NCI-H2171 treated with DMSO at 0.1 percent for 48 hours (cell line): ENCODE measurements around the gene MGMT.
A peak's percentile ranks its signal among the peaks of the same experiment; 100 is the strongest.

Experiments used
- DNase-seq: peaks from one replicate; lab custom pipeline; 2025; lab: John Stamatoyannopoulos, UW

The MGMT gene

GRCh38 chr10:129495256-129495655 lies 28.2 kb downstream of the MGMT start:
- DNase-seq, result no peak

DNA sequence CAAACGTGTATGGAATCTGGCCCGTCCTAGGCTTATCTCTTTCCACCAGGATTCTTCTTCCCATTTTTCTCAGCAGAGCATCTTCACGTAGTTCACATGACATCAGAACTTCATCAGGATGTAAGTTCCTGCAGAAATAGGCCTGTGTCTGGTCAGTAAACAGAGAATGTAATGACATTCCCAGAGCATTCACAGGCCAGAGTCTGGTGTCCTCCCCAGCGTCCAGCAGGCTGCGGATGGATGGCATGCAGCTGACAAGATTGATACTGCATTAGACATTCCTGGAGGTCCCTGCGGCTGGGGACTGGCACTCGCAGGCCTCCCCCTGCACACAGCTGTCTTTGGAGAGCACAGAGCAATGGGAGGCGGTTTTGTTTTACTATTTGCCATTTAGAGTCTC lies 28.7 kb downstream of the MGMT start:
- no peak for DNase-seq

GRCh38 chr10:129497013-129497412 lies 30.0 kb downstream of the MGMT start:
- no peak for DNase-seq

DNA sequence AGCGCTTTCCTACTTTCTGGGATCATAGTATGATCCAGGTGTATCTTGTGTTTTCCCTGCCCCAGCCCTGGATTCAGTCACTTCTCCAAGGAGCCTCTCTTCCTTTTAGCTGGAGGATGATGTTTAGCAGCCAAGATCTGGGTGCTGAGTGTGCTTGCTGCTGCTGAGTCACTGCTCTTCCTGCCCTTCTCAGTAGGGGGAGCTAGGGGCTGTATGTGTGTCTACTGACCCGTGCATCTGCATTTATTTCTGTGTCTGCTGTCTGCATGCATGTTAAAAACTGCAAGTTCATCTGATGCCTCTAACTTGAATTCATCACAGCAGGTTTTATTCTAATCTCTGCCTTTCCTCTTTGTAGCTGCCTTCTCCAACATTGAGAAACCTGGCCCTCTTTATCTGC lies 31.6 kb downstream of the MGMT start:
- no peak for DNase-seq

- DNase-seq, result no peak
These were observed 33.7 kb downstream of the MGMT start for GRCh38 chr10:129500617-129501339.

GRCh38 chr10:129501652-129502436 lies 34.8 kb downstream of the MGMT start:
- peak; percentile 19 for DNase-seq

- DNase-seq, result no peak
These were observed 35.4 kb downstream of the MGMT start for GRCh38 chr10:129502448-129502847.

- no peak for DNase-seq
These were observed 38.5 kb downstream of the MGMT start for GRCh38 chr10:129505500-129506075.

GRCh38 chr10:129506101-129506797 lies 39.2 kb downstream of the MGMT start:
- DNase-seq, result no peak

GRCh38 chr10:129507216-129507889 lies 40.3 kb downstream of the MGMT start:
- no peak for DNase-seq

DNA sequence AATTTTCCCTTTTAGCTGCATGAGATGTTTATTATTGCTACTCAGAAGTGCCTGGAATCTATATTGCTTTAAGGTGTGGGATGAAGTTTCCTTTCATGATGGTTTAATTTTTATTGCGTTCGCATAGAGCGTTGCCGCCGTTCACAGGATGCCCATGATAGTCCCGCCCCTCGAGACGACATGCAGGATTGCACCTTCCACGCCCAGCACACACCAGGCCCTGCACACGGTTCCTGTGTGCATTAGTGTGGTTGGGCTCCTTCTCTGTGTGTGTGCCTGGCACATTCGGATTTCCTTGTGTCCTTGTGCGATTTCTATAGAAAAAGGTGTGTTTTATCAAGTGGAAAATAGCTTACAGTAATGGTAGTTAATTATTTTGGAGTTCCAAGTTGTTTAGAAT lies 42.1 kb downstream of the MGMT start:
- DNase-seq, result no peak

- no peak for DNase-seq
These were observed 42.8 kb downstream of the MGMT start for GRCh38 chr10:129509835-129510234.

DNA sequence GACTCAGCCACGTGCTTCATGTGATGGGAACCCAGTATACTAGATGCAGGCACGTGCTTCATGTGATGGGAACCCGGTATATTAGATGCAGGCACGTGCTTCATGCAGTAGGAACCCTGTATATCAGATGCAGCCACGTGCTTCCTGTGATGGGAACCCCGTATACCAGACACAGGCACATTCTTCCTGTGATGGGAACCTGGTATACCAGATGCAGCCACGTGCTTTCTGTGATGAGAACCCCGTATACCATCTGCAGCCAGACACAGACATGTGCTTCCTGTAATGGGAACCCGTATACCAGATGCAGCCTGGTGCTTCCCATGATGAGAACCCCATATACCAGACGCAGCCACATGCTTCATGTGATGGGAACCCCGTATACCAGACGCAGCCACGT lies 44.0 kb downstream of the MGMT start:
- DNase-seq, result no peak

DNA sequence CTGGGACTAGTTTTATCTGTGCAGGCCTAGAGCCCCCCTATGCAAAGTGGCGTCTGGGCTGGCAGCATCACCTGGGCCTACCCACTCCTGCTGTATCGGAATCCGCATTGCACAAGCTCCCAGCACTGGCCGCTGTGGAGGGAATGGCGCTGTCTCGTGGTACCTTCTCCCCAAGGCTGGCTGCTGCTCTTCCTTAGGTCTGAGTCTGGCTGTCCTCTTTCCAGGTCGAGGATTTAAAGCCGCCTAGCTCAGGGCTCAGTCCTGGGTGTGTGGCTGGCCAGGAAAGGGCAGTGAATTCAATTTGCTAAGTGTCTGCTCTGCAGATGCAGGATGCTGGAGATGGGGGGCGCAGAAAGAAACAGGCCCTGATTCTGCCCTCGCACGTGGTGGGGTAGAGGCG lies 44.7 kb downstream of the MGMT start:
- no peak for DNase-seq

DNA sequence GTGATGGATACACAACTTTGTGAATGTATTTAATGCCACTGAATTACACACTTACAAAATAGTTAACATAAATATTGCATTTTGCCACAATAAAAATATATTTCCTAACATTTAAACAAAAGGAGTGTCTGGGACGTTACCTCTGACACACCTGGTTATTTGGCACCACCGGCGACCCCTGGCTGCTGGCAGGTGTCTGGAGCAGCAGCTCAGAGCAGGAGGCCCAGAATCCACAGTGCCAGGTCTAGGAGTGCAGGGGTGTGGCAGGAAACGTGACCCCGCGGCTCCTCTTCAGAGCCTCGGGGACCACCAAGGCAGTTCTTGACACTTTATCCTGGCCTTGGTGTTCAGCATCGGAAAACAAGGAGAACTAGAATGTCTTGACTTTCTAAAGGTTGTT lies 46.3 kb downstream of the MGMT start:
- no peak for DNase-seq

GRCh38 chr10:129514568-129515451 lies 47.8 kb downstream of the MGMT start:
- no peak for DNase-seq

DNA sequence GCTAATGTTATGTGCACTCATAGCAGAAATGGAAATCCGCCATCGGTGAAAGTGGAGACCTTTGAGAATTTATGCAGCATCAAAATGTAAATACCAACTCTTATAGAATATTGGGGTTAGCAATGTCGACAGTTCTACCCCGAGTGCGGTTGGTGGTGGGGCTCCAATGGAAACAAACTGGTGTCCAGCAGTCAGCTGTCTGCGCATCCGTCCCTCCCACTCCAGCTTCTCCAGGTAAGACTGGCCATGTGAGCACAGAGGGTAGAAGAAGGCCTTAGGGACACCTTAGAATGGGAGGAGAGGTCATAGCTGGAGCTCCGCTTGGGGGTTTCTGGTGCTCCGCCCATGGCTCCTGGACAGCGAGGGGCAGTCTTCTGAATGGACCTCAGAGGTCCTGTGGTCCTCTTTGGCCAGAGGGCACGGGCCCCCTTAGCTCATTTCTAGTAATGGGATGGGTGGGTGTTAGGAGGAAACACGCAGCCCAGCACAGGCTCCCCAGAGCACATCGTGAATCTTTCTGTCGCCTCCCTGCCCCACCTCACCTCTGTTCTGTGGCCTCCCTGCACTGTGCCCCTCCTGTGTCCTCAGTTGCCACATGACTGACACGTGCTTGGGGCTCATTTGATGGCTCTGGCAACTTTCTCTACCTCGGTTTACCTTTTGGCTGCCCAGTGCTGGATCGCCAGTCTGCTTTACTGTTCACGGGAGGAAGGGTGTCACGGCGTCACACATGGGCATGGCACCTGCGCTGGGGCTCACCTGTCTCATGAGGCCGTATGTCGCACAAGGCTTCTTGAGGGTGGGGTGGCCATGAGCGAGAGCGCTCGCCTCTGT lies 50.0 kb downstream of the MGMT start:
- DNase-seq, result no peak

GRCh38 chr10:129517680-129518057 lies 50.6 kb downstream of the MGMT start:
- DNase-seq, result no peak

- DNase-seq, result no peak
These were observed 51.8 kb downstream of the MGMT start for GRCh38 chr10:129518793-129519192.

- no peak for DNase-seq
These were observed 53.5 kb downstream of the MGMT start for GRCh38 chr10:129520440-129521080.
